A549 (cell line): Measurements from ENCODE around the gene CDC42SE2.
"Not testable (repeated sequence)": the region's sequence is repeated elsewhere in the genome, so short reads cannot be mapped to it uniquely, and the experiment has no call there.

Experiments used
- CHD4 ChIP-seq: fragments of 200-600 bp; sonication (generic); IDR thresholded peaks from 2 replicates; pipeline ENCODE4 v1.6.1; 2016; ENCODE audit warnings: antibody characterized with exemption, mild to moderate bottlenecking, borderline replicate concordance
- FOSL2 ChIP-seq, 2 experiments: fragments of 450-650 bp in 1 of 2; fragments of >200 bp in 1 of 2; sonication (Bioruptor Twin) in 1 of 2; formaldehyde crosslinking; IDR thresholded peaks; 2 replicates each; pipeline versions ENCODE4 v1.5.0 to v1.6.1; 2016 to 2020; ENCODE audit warnings: mild to moderate bottlenecking in 1 of 2, moderate library complexity in 1 of 2
- MAFK ChIP-seq: fragments of 450-650 bp; IDR thresholded peaks from 2 replicates; pipeline ENCODE4 v1.6.1; 2014; ENCODE audit not compliant: partially characterized antibody
- POLR2A ChIP-seq: IDR thresholded peaks from 2 replicates; pipeline ENCODE4 v1.6.1; 2012; ENCODE audit warnings: mild to moderate bottlenecking, low read length
- RAD21 ChIP-seq, 2 experiments: fragments of >200 bp in 1 of 2; sonication (Bioruptor Twin) in 1 of 2; formaldehyde crosslinking in 1 of 2; IDR thresholded peaks in 1 of 2; conservative IDR thresholded peaks in 1 of 2; 2 replicates in 1 of 2; 3 replicates in 1 of 2; pipeline ENCODE4 v1.6.1; 2012 to 2018; ENCODE audit warnings: inconsistent platforms in 1 of 2
- SMC3 ChIP-seq: fragments of >200 bp; sonication (Bioruptor Twin); formaldehyde crosslinking; IDR thresholded peaks from 3 replicates; pipeline ENCODE4 v1.6.1; 2018; ENCODE audit warnings: inconsistent platforms
- TP53 ChIP-seq: fragments of 250-450 bp; sonication (Bioruptor Pico); IDR thresholded peaks from 2 replicates; pipeline ENCODE4 v1.5.0; 2021; ENCODE audit warnings: mild to moderate bottlenecking, moderate library complexity
- TF ChIP-seq, protein P1 (sequence below): fragments of >200 bp; sonication (Bioruptor Twin); formaldehyde crosslinking; IDR thresholded peaks from 3 replicates; pipeline ENCODE4 v1.5.1; 2016
- TF ChIP-seq, protein P2 (sequence below): IDR thresholded peaks from 2 replicates; pipeline ENCODE4 v1.6.1; 2012
- TF ChIP-seq, protein P3 (sequence below): fragments of 200-600 bp; sonication (generic); IDR thresholded peaks from 2 replicates; pipeline ENCODE4 v1.6.1; 2016; ENCODE audit warnings: antibody characterized with exemption, mild to moderate bottlenecking, moderate library complexity
- TF ChIP-seq, protein P4 (sequence below): fragments of 250-450 bp; sonication (Bioruptor Pico); IDR thresholded peaks from 2 replicates; pipeline ENCODE4 v1.5.0; 2021; ENCODE audit warnings: mild to moderate bottlenecking, moderate library complexity, borderline replicate concordance

DNA sequence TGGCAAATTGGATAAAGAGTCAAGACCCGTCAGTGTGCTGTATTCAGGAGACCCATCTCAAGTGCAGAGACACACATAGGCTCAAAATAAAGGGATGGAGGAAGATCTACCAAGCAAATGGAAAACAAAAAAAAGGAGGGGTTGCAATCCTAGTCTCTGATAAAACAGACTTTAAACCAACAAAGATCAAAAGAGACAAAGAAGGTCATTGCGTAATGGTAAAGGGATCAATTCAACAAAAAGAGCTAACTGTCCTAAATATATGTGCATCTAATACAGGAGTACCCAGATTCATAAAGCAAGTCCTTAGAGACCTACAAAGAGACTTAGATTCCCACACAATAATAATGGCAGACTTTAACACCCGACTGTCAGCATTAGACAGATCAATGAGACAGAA, 82.4 kb downstream of the CDC42SE2 start:
- TF ChIP-seq, protein P1, sequence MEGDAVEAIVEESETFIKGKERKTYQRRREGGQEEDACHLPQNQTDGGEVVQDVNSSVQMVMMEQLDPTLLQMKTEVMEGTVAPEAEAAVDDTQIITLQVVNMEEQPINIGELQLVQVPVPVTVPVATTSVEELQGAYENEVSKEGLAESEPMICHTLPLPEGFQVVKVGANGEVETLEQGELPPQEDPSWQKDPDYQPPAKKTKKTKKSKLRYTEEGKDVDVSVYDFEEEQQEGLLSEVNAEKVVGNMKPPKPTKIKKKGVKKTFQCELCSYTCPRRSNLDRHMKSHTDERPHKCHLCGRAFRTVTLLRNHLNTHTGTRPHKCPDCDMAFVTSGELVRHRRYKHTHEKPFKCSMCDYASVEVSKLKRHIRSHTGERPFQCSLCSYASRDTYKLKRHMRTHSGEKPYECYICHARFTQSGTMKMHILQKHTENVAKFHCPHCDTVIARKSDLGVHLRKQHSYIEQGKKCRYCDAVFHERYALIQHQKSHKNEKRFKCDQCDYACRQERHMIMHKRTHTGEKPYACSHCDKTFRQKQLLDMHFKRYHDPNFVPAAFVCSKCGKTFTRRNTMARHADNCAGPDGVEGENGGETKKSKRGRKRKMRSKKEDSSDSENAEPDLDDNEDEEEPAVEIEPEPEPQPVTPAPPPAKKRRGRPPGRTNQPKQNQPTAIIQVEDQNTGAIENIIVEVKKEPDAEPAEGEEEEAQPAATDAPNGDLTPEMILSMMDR, result not testable (repeated sequence)
- TF ChIP-seq, protein P2, sequence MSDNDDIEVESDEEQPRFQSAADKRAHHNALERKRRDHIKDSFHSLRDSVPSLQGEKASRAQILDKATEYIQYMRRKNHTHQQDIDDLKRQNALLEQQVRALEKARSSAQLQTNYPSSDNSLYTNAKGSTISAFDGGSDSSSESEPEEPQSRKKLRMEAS, result not testable (repeated sequence)
- TF ChIP-seq, protein P3, sequence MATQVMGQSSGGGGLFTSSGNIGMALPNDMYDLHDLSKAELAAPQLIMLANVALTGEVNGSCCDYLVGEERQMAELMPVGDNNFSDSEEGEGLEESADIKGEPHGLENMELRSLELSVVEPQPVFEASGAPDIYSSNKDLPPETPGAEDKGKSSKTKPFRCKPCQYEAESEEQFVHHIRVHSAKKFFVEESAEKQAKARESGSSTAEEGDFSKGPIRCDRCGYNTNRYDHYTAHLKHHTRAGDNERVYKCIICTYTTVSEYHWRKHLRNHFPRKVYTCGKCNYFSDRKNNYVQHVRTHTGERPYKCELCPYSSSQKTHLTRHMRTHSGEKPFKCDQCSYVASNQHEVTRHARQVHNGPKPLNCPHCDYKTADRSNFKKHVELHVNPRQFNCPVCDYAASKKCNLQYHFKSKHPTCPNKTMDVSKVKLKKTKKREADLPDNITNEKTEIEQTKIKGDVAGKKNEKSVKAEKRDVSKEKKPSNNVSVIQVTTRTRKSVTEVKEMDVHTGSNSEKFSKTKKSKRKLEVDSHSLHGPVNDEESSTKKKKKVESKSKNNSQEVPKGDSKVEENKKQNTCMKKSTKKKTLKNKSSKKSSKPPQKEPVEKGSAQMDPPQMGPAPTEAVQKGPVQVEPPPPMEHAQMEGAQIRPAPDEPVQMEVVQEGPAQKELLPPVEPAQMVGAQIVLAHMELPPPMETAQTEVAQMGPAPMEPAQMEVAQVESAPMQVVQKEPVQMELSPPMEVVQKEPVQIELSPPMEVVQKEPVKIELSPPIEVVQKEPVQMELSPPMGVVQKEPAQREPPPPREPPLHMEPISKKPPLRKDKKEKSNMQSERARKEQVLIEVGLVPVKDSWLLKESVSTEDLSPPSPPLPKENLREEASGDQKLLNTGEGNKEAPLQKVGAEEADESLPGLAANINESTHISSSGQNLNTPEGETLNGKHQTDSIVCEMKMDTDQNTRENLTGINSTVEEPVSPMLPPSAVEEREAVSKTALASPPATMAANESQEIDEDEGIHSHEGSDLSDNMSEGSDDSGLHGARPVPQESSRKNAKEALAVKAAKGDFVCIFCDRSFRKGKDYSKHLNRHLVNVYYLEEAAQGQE, result not testable (repeated sequence)
- TF ChIP-seq, protein P4, sequence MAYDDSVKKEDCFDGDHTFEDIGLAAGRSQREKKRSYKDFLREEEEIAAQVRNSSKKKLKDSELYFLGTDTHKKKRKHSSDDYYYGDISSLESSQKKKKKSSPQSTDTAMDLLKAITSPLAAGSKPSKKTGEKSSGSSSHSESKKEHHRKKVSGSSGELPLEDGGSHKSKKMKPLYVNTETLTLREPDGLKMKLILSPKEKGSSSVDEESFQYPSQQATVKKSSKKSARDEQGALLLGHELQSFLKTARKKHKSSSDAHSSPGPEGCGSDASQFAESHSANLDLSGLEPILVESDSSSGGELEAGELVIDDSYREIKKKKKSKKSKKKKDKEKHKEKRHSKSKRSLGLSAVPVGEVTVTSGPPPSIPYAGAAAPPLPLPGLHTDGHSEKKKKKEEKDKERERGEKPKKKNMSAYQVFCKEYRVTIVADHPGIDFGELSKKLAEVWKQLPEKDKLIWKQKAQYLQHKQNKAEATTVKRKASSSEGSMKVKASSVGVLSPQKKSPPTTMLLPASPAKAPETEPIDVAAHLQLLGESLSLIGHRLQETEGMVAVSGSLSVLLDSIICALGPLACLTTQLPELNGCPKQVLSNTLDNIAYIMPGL, result not testable (repeated sequence)
- TF ChIP-seq TP53 (CRISPR knock-in tag); SMC3; FOSL2 (IDR thresholded peaks at IDR 0.05); FOSL2 (CRISPR knock-in tag; IDR thresholded peaks at IDR 0.05); MAFK; RAD21 (conservative IDR thresholded peaks at IDR 0.05 in 1 of 2, IDR thresholded peaks at IDR 0.05 in 1 of 2); POLR2A; CHD4: not testable (repeated sequence)
